Mesenteric fat pad (tissue), 1 donor: ENCODE data around the gene PPEF2. TPM values are rescaled to one million over a fixed set of nuclear protein-coding genes. Genes with fewer than 3 reads are reported as not detected.
"Not testable (repeated sequence)": the region's sequence is repeated elsewhere in the genome, so short reads cannot be mapped to it uniquely, and the experiment has no call there.

ENCODE experiments used
- DNase-seq: peaks from one replicate; pipeline ENCODE4 v3.0.0-alpha.2; 2020; ENCODE audit warnings: low spot score
- long read RNA-seq: library from polyadenylated mRNA; unstranded; transcript quantifications from one replicate; pipeline ENCODE4 v2.0.0, GENCODE V29; 2020
- total RNA-seq: library from RNA; stranded (reverse); fragmentation: NEBNext Ultra II Directional; extraction: Animal tissue kit (Norgen Biotek cat#: 25700); gene quantifications from one replicate; pipeline ENCODE4 v1.2.1, GENCODE V29; 2021
- donor health status: DM: yes; HTN: yes; CAD: no.

Gene PPEF2, protein sequence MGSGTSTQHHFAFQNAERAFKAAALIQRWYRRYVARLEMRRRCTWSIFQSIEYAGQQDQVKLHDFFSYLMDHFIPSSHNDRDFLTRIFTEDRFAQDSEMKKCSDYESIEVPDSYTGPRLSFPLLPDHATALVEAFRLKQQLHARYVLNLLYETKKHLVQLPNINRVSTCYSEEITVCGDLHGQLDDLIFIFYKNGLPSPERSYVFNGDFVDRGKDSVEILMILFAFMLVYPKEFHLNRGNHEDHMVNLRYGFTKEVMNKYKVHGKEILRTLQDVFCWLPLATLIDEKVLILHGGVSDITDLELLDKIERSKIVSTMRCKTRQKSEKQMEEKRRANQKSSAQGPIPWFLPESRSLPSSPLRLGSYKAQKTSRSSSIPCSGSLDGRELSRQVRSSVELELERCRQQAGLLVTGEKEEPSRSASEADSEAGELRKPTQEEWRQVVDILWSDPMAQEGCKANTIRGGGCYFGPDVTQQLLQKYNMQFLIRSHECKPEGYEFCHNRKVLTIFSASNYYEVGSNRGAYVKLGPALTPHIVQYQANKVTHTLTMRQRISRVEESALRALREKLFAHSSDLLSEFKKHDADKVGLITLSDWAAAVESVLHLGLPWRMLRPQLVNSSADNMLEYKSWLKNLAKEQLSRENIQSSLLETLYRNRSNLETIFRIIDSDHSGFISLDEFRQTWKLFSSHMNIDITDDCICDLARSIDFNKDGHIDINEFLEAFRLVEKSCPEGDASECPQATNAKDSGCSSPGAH
- total RNA-seq: not detected
- long read RNA-seq: 0 reads

DNA sequence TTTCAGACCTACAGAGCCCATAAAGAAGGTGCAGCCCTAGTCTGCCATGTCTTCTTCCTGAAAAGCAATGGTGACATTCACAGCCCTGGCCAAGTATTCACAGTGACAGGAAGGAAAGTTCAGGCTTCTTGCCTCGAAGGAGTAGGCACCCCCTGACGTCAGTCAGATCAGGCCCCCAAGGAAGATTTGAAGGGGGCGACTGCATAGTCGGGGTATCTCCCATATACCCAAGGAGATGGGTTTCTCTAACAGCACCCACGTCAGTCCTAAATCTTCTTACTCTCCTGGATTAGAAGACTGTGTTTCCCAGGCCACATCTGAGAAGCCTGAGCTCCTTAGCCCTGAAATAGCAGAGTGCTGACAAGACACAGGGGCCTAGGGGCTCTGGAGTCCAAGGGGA, at the start of gene PPEF2:
PPEF2 (minus strand) TSS at position 101 of the 400 bp plus-strand sequence. CDS start 6,127 bp downstream, outside the sequence.
- DNase-seq: no peak

DNA sequence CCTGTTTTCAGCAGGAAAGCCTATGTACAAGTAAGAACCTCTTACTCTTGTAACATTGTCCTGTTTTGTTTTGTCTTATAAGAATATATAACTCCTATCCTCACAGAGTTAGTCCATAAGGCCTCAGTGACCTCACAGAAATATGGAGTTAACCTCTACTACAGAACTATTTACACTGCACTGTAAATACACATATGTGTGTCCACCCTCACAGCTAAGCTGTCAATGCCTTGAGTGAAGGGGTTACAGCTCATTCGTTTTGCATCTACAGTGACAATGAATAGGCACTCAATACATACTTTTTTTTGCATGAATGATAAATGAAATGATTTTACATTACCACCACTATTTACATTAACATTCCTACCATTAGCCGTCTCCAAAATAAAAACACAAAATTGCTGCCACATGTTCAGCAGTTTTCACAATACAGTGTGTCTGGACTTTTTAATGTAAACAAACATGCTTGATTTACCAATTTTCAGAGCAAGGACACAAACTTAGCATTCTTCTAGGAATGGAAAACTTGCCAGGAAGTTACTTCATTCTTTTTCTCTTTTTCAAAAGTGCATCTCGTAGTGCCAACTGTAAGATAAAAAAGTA, 48.1 kb upstream of the PPEF2 start:
- DNase-seq: no peak

DNA sequence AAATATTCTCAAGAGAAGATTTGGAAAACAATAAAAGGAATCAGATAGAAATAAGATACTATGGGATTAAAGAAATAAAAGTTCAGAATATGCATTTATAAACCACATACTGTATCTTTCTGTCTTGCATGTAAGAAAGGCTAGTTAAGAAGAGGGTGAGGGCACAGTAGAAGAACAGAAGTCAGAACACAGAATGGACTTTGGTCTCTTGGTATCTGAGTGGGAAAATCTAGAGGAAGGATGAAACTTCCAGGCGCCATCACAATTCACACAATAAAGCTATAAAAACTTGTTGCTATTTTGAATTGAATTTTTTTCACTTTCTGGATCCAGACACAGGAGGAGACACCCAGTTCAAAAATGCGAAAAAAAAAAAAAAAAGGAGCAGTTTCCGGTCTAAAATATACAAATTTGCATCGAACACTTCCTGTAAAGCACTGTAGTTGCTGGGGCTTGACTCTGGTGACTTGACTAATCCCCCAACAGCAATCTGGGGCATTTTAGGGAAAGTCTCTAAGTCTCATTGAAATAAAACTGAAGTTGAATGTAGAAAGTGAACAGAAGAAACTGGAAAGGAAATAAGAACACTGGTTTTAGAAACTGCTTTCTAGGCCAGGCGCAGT, 46.7 kb upstream of the PPEF2 start:
- no peak for DNase-seq

DNA sequence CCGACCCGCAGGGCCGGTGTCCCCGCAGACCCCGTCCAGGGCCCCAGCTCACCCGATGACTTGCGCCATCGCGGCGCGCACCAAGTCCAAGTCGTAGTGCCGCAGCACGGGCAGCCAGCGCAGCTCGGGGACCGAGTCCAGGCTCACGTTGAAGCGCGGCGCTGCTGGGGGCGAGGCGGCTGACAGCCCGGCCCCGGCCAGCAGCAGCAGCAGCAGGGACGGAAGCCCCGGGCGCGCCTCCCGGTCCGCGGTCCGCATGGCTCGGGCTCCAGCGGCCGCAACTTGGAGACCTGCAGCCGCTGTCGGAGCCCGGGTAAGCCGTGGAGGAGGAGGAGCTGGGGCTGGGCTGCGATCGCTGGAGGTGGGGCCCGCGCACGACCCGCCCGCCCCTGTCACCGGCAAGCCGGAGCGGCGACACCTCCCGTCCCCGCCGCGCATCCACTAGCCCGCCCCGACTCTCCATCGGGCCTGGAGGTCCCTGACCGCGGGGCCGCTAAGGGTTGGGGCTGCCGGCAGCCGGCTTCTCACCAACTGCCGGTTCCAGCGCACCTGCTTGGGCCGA, 38.5 kb upstream of the PPEF2 start, which contains the start of gene NAAA:
NAAA (minus strand) TSS at position 322 of the 562 bp plus-strand sequence; CDS start at position 258, 64 bp downstream.
- peak; percentile 91 for DNase-seq

DNA sequence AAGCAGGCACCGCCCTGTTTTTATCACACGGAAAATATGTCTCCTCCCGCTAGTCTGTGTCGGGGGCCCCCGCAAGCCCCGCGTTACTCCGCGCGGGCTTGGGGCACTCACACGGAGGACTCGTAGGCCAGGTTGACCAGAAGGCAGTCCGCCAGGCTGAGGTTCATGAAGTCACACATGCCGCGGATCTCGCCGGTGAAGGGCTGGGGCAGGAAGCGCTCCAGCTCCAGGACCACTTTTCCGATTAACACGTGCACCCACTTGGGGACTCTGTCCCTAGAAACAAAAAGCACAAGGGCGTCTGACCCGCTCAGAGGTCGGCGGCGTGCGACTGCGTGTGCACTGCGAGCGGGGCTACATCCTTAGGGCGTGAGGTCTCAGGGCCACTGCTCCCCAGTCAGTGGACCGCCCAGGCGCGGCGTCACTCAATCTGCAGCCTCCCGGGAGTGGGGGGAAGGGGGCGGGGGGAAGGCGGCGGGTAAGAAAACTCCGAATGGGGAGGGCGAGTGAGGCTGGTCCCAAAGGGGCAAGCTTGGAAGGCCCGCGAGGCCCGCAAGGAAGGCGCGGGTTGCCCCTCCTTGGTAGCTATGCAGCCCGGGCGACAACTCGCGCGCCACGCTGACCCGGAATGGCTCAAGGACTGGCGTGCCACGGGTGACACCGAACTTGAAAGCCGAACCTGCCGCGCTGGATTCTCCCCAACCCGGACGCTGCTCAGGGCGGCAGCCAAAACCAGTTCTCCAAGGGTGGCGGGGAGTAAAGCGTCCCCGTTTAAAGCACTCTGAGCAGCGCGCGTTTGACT, 37.8 kb upstream of the PPEF2 start:
- peak; percentile 92 for DNase-seq

DNA sequence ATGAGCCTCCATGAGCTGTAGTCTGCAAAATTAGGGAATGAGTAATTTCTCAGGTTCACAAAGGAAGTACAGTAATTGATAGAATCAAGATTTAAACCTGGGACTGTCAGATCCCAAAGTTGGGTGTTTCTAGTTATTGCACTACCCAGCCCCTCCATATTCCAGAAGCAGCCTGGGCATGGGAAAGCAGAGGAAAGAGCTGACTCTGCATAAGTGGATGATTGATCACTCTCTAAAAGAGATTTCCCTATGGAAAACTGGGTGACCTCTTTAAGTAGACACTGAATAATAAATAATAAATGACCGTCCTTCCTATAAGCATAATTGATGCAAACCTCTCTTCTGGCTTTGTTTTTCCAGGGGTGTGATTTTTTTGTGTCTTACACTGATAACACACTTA, 33.4 kb upstream of the PPEF2 start:
- no peak for DNase-seq

DNA sequence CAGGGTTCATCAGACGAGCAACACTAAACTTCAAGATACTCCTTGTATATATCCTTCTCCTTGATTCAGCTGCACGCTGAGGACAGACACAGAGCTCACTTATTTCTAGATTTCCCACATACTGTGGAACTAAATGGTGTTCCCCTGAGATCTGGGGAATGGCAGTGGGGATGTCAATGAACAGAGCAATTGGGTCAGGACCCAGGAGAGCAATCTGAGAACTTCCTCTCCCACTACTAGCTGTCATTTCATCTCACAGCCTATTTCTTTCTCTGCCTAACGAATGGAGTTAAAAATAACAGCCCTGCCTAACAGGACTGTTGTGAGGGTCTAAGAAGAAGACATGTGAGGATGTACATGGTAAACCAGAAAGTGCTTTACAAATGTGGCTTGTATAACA, 27.9 kb upstream of the PPEF2 start:
- DNase-seq: no peak

DNA sequence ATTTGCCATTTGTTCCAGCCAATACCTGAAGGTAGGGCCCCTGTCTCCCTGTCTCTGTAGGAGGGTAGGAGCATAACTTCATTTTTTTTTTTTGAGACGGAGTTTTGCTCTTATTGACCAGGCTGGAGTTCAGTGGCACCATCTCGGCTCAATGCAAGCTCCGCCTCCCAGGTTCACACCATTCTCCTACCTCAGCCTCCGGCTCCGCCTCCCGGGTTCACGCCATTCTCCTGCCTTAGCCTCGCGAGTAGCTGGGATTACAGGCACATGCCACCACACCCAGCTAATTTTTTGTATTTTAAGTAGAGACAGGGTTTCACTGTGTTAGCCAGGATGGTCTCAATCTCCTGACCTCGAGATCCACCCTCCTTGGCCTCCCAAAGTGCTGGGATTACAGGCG, 22.7 kb upstream of the PPEF2 start:
- DNase-seq: not testable (repeated sequence)

DNA sequence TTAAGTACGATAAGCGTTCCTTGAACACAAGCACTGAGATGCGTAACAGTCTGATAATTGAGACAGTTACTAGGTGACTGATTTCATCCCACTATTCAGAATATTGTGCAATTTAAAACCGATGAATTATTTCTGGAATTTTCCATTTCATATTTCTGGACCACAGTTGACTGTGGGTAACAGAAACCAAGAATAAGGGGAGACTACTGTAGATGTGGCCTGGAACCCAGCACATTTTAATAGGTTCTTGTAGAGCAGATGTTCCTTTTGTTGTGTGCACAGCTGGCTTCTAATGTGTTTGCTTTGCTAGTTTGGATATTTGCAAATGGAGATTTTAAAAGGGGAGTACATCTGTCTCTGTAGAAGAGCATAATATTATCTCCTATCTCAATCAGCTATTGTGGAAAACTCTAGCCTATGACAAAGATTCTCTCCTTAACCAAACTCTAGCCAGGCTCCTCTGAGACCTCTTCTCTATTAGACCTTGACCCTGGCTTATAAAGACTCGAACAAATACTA, 22.1 kb upstream of the PPEF2 start:
- DNase-seq: no peak

DNA sequence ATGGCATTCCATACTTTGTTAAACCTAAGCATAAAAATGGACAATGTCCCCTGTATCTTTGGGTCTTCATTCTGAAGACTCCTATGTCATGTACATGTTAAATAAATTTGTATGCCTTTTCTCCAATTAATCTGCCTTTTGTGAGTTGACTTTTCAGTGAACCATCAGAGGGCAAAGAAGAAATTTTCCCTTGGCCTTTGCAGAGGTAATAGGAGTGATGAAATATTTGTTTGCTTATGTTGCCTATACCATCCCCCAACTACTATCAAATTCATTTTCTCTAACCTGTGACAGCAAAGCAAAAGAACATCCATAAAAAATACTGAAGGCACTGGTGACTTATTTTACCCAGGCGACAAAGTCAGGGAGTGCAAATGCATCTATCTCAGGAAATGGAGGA, 20.3 kb upstream of the PPEF2 start:
- DNase-seq: no peak

DNA sequence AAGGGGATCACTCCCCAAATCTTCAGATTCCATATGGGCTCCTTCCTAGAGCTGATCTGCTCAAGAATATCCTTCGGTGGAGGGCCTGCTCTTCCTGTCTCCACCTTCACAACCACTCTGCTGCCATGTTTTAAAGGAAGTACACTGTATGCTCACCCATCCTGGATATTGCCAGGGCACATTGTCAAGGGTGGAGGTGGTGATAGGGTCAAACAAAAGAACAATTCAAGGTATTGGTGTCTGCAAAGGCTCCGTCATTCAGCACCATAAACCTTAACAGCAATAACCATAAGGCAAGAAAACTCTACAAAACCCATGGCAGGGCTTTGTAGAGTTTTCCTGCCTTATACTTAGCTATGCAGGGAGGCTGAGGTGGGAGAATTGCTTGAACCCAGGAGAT, 19.7 kb upstream of the PPEF2 start:
- DNase-seq: no peak

DNA sequence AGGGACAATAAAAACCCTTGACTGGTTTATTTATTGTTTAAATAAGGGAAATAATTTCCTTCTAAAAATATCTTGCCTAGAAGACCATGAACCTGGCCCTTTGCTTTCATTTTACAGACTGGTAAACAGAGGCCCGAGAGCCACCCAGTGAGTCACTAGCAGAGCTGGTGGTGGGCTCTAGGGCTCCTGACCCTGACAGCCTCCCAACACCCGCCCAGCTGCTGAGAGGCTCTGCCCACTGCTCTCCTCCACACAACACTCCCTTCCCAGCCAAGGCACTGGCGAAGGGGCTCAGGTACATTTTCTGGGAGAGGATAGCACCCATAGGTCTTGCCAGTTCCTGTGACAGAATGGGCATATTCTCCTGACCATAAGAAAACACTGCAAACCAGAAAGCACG, 18.1 kb upstream of the PPEF2 start:
- no peak for DNase-seq

DNA sequence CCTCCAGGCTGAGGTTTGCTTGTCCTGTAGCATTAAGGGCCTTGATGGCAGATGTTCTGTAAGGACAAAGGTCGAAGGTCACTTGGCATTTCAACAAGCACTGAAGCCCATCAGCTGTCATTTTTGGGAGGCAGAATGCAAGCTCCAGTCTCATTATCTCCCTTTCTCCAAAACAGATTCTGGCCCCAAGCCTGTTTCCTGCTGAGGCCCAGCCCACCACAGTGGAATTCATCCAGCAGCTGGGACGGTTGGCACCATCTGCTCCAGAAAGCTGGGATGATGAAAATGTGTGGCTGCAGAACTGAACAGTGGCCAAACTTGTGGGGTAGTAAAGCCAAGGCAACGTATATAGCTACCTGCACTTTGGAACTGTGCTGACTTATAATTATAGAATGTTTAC, 17.7 kb upstream of the PPEF2 start:
- no peak for DNase-seq

DNA sequence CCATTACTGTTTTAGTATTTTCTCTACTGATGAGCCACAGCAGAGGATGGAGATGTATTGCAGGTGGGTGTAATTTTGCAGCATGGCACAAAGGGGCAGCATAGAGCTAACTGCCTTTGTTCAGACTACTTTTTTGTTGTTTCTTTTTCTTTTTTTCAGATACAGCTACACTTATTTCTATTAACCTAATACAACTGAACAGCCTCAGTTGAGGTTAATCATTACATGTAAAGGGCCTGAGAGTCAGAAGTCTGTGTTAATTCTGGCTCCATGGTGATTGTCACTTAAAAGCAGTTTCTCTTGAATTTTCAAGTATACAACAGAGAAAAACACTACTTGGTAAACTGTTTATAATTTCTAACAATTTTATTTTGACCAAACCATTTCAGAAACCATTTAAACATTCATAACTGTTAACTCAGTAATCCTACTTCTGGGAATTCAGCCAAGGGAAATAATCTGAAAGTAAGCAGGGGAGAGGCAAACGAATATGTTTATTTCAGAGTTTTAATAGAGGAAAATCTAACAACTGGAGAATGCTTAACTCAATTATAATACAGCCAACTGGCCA, 13.9 kb upstream of the PPEF2 start:
- DNase-seq: no peak

DNA sequence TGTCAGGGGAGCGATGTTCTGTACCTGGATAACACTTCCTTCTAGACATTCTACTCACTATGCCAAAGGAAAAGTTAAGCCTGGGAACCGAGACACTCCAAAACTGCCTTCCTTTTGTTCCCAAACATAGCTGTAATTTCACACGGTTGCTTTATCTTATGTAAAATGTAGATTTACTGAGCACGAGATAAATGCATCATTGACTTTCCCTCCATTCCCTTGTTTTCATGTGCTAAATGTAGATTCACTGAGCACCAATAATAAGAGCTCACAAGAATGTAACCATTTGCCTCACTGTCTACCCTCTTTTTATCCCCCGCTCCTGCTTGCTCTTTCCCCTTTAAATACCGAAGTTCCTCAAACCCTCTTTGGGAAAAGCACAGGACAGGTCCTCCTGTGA, 10.7 kb upstream of the PPEF2 start:
- DNase-seq: no peak

DNA sequence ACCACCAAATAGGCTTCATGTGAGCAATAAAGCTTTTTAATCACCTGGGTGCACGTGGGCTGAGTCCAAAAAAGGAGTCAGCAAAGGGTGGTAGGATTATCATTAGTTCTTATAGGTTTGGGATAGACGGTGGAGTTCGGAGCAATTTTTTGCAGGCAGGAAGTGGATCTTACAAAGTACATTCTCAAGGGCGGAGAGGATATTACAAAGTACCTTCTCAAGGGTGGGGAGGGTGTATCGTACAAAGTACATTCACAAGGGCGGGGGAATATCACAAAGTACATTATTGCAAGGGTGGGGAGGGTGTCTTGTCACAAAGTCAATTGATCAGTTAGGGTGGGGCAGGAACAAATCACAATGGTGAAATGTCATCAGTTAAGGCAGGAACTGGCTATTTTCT, 8.6 kb upstream of the PPEF2 start:
- not testable (repeated sequence) for DNase-seq

DNA sequence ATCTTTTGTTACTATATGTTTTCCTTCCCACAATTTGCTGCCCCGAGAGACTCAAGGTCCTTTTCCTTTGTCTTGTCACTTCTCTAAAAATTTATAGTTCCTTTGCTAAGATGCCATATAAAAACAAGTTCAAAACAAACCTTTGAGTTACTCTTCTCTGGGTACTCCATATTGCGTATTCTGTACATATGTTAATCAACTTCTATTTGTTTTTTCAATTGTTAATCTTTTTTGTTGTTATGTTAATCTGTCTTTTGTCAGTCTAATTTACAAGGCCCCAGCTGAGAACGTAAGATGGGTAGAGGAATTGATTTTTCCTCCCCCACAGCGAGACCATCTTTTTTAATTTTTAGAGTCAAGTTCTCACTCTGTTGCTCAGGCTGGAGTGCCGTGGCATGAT, 7.2 kb upstream of the PPEF2 start:
- DNase-seq: no peak

DNA sequence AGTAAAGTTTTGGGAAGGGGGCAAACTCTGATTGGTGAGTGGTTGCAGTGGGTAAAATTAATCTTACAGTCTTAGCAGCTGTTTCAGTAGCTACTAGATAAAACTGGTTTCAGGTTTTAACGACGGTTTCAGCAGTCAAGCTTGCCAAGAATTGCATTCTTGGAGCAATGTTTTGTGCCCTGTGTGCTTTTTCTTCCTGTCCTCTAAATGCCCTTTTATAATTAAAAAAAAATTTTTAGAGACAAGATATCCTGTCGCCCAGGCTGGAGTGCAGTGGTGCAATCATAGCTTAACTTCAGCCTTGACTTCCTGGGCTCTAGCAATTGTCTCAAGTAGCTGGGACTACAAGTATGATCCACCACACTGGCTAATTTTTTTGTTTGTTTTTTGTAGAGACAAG, 6.3 kb upstream of the PPEF2 start:
- DNase-seq: no peak

DNA sequence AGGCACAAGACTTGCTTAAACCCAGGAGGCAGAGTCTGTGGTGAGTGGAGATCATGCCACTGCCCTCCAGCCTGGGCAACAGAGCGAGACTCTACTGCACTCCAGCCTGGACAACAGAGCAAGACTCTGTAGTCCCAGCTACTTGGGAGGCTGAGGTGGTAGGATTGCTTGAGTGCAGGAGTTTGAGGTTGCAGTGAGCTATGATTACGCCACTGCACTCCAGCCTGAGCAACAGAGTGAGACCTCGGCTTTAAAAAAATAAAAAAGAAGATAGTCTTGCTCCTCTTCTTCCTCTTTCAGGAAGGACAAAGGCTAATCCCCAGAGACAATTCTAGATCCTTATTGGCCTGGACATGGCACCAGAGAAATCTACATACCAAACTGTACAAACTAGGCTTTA, 5.7 kb upstream of the PPEF2 start:
- no peak for DNase-seq

DNA sequence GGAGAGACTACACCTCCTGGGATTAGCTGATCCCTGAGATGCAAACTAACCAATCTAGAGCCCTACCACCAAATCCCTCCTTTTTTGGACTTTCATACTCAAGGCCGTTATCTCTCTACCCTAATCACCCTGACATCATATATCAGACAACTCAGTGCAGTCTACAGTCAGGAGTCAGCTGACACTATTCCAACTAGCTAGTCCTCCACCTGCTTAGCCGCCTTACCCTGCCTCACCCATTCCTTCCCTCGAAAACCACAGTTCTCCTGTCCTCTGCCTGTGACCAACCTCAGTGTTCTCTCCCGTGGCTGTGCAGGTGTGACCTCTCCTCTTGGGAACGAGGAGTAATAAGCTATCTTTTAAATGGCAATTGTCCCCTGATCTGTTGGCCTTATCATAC, 1.8 kb upstream of the PPEF2 start:
- DNase-seq: no peak
